Measurements from ENCODE around the gene TSPOAP1.

DNA sequence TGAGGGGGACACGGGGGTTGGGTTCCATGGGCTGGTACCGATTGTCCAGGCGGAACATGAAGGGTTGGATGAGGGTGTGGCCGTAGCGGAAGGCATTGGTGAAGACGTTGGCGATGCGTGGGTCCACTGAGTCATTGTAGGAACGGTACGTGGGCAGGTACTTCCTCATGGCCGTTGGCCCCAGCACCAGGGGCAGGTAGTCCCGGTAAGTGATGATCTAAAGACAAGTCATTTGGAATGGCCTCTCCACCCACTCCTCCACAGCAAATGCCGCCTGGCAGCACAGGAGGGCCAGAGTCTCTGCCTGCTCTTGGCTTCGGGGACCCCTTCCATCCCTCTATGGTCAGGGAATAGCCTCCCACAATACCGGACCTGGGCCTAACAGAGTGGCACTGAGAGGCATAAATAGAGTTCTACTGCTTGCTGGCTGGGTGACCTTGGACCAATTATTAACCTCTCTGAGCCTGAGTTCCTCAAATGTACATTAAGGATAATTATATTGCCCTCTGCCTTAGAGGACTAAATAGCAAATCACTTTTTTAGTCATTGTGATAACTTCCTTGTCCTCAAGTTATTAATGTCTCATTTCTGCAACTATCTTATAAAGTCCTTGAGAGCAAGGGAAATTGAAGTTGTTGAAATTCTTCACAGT is 55.0 kb downstream of the TSPOAP1 start:
- TF ChIP-seq, protein P1, sequence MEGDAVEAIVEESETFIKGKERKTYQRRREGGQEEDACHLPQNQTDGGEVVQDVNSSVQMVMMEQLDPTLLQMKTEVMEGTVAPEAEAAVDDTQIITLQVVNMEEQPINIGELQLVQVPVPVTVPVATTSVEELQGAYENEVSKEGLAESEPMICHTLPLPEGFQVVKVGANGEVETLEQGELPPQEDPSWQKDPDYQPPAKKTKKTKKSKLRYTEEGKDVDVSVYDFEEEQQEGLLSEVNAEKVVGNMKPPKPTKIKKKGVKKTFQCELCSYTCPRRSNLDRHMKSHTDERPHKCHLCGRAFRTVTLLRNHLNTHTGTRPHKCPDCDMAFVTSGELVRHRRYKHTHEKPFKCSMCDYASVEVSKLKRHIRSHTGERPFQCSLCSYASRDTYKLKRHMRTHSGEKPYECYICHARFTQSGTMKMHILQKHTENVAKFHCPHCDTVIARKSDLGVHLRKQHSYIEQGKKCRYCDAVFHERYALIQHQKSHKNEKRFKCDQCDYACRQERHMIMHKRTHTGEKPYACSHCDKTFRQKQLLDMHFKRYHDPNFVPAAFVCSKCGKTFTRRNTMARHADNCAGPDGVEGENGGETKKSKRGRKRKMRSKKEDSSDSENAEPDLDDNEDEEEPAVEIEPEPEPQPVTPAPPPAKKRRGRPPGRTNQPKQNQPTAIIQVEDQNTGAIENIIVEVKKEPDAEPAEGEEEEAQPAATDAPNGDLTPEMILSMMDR (IDR thresholded peaks at IDR 0.05; ENCODE audit: low read depth, low read length) = no peak
- TF ChIP-seq POLR2A (IDR thresholded peaks at IDR 0.05; ENCODE audit: extremely low read depth, insufficient read length) (no peak), MYC (IDR thresholded peaks at IDR 0.05; ENCODE audit: low read depth, low read length) (no peak)
